ENCODE measurements around the gene PCDHA1.
"Not testable (repeated sequence)": the region's sequence is repeated elsewhere in the genome, so short reads cannot be mapped to it uniquely, and the experiment has no call there.

The PCDHA1 gene

GRCh38 chr5:140808241-140808888 lies 22.4 kb downstream of the PCDHA1 start:
- DNase-seq (ENCODE audit: low read depth in 2 of 2, low spot score in 1 of 2) = not testable (repeated sequence)

DNA sequence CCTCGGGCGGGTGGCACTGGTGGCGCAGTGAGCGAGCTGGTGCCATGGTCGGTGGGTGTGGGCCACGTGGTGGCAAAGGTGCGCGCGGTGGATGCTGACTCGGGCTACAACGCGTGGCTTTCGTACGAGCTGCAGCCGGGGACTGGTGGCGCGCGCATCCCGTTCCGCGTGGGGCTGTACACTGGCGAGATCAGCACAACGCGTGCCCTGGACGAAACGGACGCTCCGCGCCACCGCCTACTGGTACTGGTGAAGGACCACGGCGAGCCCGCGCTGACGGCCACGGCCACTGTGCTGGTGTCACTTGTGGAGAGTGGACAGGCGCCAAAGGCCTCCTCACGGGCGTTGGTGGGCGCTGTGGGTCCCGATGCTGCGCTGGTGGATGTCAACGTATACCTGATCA lies 22.9 kb downstream of the PCDHA1 start:
- no peak for DNase-seq (ENCODE audit: low read depth in 2 of 2, low spot score in 1 of 2)

DNA sequence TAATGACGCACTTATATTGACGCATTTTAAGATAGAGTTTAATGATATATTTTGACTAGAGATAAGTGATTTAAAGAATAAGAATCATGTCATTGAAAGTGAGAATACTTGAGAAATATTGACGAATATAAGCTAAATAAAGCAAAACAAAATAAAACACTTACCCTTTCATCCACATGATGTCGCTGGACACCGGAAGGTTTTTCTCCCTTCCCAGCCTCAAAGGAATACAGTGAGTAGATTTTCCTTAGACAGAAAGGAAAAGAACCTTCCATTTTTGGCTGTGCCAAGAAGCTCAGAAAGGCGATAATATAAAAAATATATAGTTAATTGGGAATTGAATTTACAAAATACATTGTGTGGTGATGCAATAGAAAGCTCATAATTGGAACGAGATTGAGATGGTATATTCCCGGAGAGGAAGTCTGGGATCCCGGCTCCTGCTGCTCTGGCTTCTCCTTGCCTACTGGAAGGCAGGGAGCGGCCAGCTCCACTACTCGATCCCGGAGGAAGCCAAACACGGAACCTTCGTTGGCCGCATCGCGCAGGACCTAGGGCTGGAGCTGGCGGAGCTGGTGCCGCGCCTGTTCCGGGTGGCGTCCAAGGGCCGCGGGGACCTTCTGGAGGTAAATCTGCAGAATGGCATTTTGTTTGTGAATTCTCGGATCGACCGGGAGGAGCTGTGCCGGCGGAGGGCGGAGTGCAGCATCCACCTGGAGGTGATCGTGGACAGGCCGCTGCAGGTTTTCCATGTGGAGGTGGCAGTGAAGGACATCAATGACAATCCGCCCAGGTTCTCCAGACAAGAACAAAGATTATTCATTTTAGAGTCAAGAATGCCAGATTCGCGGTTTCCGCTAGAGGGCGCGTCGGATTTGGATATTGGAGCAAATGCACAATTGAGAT lies 35.7 kb downstream of the PCDHA1 start, which contains the start of gene PCDHA5:
TSS of gene PCDHA5 (plus strand) at position 239 of the 906 bp plus-strand sequence.
- no peak for DNase-seq (ENCODE audit: low read depth in 2 of 2, low spot score in 1 of 2)

- no peak for DNase-seq (ENCODE audit: low read depth in 2 of 2, low spot score in 1 of 2)
These were observed 36.3 kb downstream of the PCDHA1 start for GRCh38 chr5:140822281-140822629.

DNA sequence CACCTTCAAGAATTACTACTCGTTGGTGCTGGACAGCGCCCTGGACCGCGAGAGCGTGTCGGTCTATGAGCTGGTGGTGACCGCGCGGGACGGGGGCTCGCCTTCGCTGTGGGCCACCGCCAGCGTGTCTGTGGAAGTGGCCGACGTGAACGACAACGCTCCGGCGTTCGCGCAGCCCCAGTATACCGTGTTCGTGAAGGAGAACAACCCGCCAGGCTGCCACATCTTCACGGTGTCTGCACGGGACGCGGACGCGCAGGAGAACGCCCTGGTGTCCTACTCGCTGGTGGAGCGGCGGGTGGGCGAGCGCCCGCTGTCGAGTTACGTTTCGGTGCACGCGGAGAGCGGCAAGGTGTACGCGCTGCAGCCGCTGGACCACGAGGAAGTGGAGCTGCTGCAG lies 37.0 kb downstream of the PCDHA1 start:
- DNase-seq (ENCODE audit: low read depth in 2 of 2, low spot score in 1 of 2) = not testable (repeated sequence)

GRCh38 chr5:140823475-140823874 lies 37.5 kb downstream of the PCDHA1 start:
- no peak for DNase-seq (ENCODE audit: low read depth in 2 of 2, low spot score in 1 of 2)

DNA sequence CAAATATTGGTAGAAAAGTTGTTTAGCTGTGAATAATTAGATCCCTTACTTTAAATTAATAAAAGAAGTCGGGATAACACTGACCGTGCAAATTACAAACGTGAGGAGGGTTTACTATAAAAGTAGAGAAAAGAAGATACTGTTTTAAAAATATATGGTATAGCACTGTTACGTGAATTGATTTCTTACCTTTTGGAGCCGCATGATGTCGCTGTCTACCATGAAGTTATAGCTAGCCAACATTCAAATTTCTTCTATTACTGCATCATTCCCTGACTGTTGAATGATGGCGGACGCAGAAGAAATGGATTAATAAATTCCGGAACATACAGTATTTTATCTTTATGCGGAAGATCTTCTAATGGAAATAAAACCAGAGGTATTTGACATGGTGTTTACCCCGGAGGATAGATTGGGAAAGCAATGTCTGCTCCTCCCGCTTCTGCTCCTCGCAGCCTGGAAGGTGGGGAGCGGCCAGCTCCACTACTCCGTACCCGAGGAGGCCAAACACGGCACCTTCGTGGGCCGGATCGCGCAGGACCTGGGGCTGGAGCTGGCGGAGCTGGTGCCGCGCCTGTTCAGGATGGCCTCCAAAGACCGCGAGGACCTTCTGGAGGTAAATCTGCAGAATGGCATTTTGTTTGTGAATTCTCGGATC lies 41.9 kb downstream of the PCDHA1 start, which contains the start of gene PCDHA6:
TSS of gene PCDHA6 (plus strand) at position 257 of the 658 bp plus-strand sequence. CDS start at position 389, 132 bp downstream.
- DNase-seq (ENCODE audit: low read depth in 2 of 2, low spot score in 1 of 2) = no peak

GRCh38 chr5:140828362-140828737 lies 42.4 kb downstream of the PCDHA1 start:
- no peak for DNase-seq (ENCODE audit: low read depth in 2 of 2, low spot score in 1 of 2)

GRCh38 chr5:140829511-140830501 lies 43.9 kb downstream of the PCDHA1 start:
- not testable (repeated sequence) for DNase-seq (ENCODE audit: low read depth in 2 of 2, low spot score in 1 of 2)

DNA sequence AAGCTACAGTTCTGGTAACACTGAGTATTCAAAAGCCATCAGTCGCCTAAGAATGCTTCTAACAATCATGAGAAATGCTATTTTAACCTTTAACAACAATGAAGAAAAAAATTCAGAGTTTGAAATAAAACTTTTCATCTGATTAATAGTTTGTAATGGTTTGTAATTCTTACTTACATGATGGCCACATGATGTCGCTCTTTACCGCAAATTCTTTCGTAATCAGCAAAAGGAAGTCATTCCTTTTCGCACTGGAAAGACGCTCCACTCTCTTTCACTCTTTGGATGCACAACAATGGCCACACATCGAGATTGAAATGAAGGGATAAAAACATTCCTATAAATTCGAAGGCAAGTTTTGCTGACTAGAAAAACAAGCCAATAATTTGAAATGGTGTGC lies 48.1 kb downstream of the PCDHA1 start, which contains the start of gene PCDHA7:
TSS of gene PCDHA7 (plus strand) at position 277 of the 400 bp plus-strand sequence. CDS start at position 392, 115 bp downstream.
- DNase-seq (ENCODE audit: low read depth in 2 of 2, low spot score in 1 of 2) = no peak

DNA sequence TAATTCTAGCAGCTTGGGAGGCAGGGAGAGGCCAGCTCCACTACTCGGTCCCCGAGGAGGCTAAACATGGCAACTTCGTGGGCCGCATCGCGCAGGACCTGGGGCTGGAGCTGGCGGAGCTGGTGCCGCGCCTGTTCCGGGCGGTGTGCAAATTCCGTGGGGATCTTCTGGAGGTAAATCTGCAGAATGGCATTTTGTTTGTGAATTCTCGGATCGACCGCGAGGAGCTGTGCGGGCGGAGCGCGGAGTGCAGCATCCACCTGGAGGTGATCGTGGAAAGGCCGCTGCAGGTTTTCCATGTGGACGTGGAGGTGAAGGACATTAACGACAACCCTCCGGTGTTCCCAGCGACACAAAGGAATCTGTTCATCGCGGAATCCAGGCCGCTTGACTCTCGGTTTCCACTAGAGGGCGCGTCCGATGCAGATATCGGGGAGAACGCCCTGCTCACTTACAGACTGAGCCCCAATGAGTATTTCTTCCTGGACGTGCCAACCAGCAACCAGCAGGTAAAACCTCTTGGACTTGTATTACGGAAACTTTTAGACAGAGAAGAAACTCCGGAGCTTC lies 48.6 kb downstream of the PCDHA1 start:
- not testable (repeated sequence) for DNase-seq (ENCODE audit: low read depth in 2 of 2, low spot score in 1 of 2)

DNA sequence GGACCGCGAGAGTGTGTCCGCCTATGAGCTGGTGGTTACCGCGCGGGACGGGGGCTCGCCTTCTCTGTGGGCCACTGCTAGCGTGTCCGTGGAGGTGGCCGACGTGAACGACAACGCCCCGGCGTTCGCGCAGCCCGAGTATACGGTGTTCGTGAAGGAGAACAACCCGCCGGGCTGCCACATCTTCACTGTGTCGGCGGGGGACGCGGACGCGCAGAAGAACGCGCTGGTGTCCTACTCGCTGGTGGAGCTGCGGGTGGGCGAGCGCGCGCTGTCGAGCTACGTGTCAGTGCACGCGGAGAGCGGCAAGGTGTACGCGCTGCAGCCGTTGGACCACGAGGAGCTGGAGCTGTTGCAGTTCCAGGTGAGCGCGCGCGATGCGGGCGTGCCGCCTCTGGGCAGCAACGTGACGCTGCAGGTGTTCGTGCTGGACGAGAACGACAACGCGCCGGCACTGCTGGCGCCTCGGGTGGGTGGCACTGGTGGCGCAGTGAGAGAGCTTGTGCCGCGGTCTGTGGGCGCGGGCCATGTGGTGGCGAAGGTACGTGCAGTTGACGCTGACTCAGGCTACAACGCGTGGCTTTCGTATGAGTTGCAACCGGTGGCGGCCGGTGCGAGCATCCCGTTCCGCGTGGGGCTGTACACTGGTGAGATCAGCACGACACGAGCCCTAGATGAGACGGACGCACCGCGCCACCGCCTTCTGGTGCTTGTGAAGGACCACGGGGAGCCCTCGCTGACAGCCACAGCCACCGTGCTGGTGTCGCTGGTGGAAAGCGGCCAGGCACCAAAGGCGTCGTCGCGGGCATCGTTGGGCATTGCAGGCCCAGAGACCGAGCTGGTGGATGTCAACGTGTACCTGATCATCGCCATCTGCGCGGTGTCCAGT lies 49.9 kb downstream of the PCDHA1 start:
- DNase-seq (ENCODE audit: low read depth in 2 of 2, low spot score in 1 of 2) = no peak

DNA sequence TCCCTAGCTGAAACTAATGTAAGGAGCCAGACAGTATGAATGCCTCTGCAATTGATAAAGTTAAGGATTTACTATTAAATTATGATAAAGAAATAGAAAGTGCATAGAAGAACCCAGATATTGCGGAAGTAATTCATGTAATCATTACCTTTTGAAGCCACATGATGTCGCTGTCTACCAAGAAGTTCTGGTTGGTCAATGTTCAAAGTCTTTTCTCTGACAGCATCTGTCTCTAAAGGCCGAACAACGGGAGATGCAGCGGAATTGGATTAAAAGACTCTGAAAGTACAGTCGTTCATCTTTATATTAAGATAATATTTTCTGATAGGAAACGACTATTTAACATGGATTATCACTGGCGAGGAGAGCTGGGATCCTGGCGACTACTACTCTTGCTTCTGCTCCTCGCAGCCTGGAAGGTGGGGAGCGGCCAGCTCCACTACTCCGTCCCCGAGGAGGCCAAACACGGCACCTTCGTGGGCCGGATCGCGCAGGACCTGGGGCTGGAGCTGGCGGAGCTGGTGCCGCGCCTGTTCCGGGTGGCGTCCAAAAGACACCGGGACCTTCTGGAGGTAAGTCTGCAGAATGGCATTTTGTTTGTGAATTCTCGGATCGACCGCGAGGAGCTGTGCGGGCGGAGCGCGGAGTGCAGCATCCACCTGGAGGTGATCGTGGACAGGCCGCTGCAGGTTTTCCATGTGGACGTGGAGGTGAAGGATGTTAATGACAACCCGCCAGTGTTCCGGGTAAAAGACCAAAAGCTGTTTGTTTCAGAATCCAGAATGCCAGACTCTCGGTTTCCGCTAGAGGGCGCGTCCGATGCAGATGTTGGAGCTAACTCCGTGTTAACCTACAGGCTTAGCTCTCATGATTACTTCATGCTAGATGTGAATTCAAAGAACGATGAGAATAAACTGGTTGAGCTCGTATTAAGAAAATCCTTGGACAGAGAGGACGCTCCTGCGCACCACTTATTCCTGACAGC lies 55.3 kb downstream of the PCDHA1 start, which contains the start of gene PCDHA8:
TSS of gene PCDHA8 (plus strand) at position 210 of the 985 bp plus-strand sequence. CDS start at position 345, 135 bp downstream.
- no peak for DNase-seq (ENCODE audit: low read depth in 2 of 2, low spot score in 1 of 2)

- no peak for DNase-seq (ENCODE audit: low read depth in 2 of 2, low spot score in 1 of 2)
These were observed 57.1 kb downstream of the PCDHA1 start for GRCh38 chr5:140842798-140843733.

DNA sequence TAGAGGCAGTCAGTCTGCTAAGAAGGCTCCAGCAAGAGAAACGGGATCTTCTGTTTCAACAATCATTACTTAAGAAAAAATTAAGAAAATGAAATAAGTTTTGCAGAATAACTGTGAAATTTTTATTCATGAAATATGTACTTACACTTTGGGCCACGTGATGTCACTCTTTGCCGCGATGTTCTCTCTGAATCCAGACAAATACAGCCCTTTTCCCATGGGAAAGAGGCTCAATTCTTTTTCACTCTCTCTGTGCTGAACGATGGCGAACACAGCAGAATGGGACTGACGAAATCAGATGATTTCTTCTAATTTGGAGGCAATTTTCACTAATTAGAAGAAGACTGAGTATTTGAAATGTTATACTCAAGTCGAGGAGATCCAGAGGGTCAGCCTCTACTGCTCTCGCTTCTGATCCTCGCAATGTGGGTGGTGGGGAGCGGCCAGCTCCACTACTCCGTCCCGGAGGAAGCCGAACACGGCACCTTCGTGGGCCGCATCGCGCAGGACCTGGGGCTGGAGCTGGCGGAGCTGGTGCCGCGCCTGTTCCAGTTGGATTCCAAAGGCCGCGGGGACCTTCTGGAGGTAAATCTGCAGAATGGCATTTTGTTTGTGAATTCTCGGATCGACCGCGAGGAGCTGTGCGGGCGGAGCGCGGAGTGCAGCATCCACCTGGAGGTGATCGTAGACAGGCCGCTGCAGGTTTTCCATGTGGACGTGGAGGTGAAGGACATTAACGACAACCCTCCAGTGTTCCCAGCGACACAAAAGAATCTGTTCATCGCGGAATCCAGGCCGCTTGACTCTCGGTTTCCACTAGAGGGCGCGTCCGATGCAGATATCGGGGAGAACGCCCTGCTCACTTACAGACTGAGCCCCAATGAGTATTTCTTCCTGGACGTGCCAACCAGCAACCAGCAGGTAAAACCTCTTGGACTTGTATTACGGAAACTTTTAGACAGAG lies 62.5 kb downstream of the PCDHA1 start, which contains the start of gene PCDHA9:
TSS of gene PCDHA9 (plus strand) at position 244 of the 964 bp plus-strand sequence. CDS start at position 358, 114 bp downstream.
- not testable (repeated sequence) for DNase-seq (ENCODE audit: low read depth in 2 of 2, low spot score in 1 of 2)

Measured in stimulated activated CD8-positive, alpha-beta memory T cell treated with anti-CD3 and anti-CD28 coated beads, Interleukin-4, amount 100 ng/mL, for 1 hour (primary cell).